ENCODE measurements around the gene MYO18A. TPM values are rescaled to one million over a fixed set of nuclear protein-coding genes. Genes with fewer than 3 reads are reported as not detected.

The MYO18A gene
- total RNA-seq, 1 donor from 2014 or later = 30.0 TPM

GRCh38 chr17:29133121-29133713 lies 47.0 kb downstream of the MYO18A start:
- Mint-ChIP-seq H3K36me3 (ENCODE audit: low read depth) (no peaks in the 10 kb centered on the region), H3K4me1 (ENCODE audit: low read depth) (peaks cover 25% of the 10 kb centered on the region), H3K4me3 (ENCODE audit: unreplicated experiment) (no peak overlapping the region), H3K9me3 (ENCODE audit: low read depth) (no peaks in the 10 kb centered on the region), H3K27me3 (ENCODE audit: low read depth) (no peaks in the 10 kb centered on the region), H3K27ac (ENCODE audit: unreplicated experiment) (peak overlapping the region; percentile 81)
- no peak for DNase-seq (ENCODE audit: low spot score)
- TF ChIP-seq CTCF (IDR thresholded peaks at IDR 0.05) = no peak

GRCh38 chr17:29131814-29132682 lies 48.1 kb downstream of the MYO18A start:
- Mint-ChIP-seq H3K36me3 (ENCODE audit: low read depth) (no peaks in the 10 kb centered on the region), H3K9me3 (ENCODE audit: low read depth) (no peaks in the 10 kb centered on the region), H3K27me3 (ENCODE audit: low read depth) (no peaks in the 10 kb centered on the region), H3K4me1 (ENCODE audit: low read depth) (peaks cover 25% of the 10 kb centered on the region), H3K4me3 (ENCODE audit: unreplicated experiment) (no peak overlapping the region), H3K27ac (ENCODE audit: unreplicated experiment) (peak overlapping the region; percentile 81)
- no peak for DNase-seq (ENCODE audit: low spot score)
- TF ChIP-seq CTCF (IDR thresholded peaks at IDR 0.05) = no peak

- TF ChIP-seq CTCF (IDR thresholded peaks at IDR 0.05) = no peak
- no peaks in the 10 kb centered on the region for H3K36me3 Mint-ChIP-seq (ENCODE audit: low read depth)
- no peak for DNase-seq (ENCODE audit: low spot score)
- no peaks in the 10 kb centered on the region for H3K9me3 Mint-ChIP-seq (ENCODE audit: low read depth)
- no peak overlapping the region for H3K27ac Mint-ChIP-seq (ENCODE audit: unreplicated experiment)
- H3K27me3 Mint-ChIP-seq (ENCODE audit: low read depth) = no peaks in the 10 kb centered on the region
- peaks cover 28% of the 10 kb centered on the region for H3K4me1 Mint-ChIP-seq (ENCODE audit: low read depth)
- no peak overlapping the region for H3K4me3 Mint-ChIP-seq (ENCODE audit: unreplicated experiment)
Observed at GRCh38 chr17:29129731-29130130, 50.5 kb downstream of the MYO18A start.

- TF ChIP-seq CTCF (IDR thresholded peaks at IDR 0.05) = no peak
- H3K36me3 Mint-ChIP-seq (ENCODE audit: low read depth) = no peaks in the 10 kb centered on the region
- DNase-seq (ENCODE audit: low spot score) = no peak
- peaks cover 17% of the 10 kb centered on the region for H3K4me1 Mint-ChIP-seq (ENCODE audit: low read depth)
- H3K4me3 Mint-ChIP-seq (ENCODE audit: unreplicated experiment) = no peak overlapping the region
- H3K27ac Mint-ChIP-seq (ENCODE audit: unreplicated experiment) = no peak overlapping the region
- H3K27me3 Mint-ChIP-seq (ENCODE audit: low read depth) = no peaks in the 10 kb centered on the region
- H3K9me3 Mint-ChIP-seq (ENCODE audit: low read depth) = no peaks in the 10 kb centered on the region
Observed at GRCh38 chr17:29127840-29128239, 52.4 kb downstream of the MYO18A start.

GRCh38 chr17:29126268-29126930 lies 53.8 kb downstream of the MYO18A start:
- no peak for TF ChIP-seq CTCF (IDR thresholded peaks at IDR 0.05)
- peaks cover 4% of the 10 kb centered on the region for H3K36me3 Mint-ChIP-seq (ENCODE audit: low read depth)
- no peaks in the 10 kb centered on the region for H3K9me3 Mint-ChIP-seq (ENCODE audit: low read depth)
- no peaks in the 10 kb centered on the region for H3K27me3 Mint-ChIP-seq (ENCODE audit: low read depth)
- peaks cover 3% of the 10 kb centered on the region for H3K4me1 Mint-ChIP-seq (ENCODE audit: low read depth)
- H3K27ac Mint-ChIP-seq (ENCODE audit: unreplicated experiment) = no peak overlapping the region
- DNase-seq (ENCODE audit: low spot score) = no peak
- H3K4me3 Mint-ChIP-seq (ENCODE audit: unreplicated experiment) = no peak overlapping the region

All from chondrocyte (in vitro differentiated cells).